ENCODE data around the gene FANCD2.
"Not testable (repeated sequence)": the region's sequence is repeated elsewhere in the genome, so short reads cannot be mapped to it uniquely, and the experiment has no call there.

Gene FANCD2

DNA sequence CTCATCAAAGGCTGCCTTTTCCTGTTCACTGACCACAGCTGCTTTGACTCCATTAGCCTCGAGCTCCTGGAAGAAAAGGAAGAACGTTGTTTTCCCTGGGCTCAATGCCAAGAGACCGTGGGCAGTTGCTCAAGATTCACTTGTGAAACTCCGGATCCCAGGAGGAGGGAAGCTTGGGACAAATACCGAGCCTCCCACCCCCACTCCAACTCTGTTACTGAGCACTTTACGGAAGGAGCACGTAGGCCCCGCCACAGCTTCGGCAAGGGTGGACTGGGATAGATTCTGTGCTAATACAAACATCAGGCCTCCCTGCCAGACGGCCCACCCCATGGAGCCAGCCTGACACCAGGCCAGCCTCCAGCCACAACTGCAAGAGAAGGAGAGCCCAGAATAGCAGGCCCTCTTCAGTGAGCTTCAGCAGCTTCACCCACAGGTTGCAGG, 10.8 kb upstream of the FANCD2 start:
- no peak for DNase-seq (ENCODE audit: low read depth)

DNA sequence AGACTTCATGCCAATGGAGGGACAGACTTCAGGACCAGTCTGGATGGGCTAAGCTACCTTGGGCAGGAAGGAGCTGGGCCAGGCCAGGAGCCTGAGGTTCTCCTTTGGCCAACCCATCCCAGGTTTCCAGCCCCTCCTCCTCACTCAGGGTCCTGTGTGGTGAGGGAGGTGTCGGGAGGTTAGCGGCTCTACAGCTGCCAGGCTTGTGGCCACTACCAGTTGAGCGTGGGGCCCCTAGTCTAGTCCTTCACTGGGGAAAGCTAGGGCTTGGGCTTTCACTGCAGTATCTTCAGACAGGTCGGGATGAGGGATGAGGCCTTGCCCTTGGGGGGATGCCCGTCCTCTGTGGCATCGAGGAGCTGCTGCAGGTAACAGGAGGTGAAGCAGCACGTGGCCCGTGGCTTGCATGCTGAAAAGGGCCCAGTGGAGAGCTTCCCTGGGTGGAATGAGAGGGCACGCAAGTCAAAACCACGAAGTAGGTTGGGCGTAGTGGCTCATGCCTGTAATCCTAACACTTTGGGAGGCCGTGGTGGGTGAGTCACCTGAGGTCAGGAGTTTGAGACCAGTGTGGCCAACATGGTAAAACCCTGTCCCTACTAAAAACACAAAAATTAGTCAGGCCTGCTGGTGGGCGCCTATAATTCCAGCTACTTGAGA, 8.5 kb upstream of the FANCD2 start:
- peak; percentile 22 for DNase-seq (ENCODE audit: low read depth)

DNA sequence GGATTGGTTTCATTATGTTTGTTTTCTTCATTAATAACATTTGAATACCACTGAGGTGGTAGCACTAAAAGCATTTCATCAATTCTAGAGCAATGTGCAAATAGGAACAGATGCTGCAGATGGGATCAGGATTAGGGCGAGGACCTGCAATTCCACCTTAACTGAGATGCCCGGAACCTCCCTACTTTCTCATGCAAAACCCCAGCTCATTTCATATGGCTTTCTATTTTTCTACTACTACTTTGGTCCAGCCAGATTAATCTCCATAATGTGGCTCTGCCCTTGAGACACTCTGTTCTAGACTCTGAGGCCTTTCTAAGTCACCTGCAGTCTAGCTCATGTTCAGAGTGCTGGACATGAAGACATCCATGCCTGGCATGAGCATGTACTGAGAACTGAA, 7.4 kb upstream of the FANCD2 start:
- DNase-seq (ENCODE audit: low read depth): not testable (repeated sequence)

- DNase-seq (ENCODE audit: low read depth): no peak
Measured at GRCh38 chr3:10019326-10019725, 6.9 kb upstream of the FANCD2 start.

DNA sequence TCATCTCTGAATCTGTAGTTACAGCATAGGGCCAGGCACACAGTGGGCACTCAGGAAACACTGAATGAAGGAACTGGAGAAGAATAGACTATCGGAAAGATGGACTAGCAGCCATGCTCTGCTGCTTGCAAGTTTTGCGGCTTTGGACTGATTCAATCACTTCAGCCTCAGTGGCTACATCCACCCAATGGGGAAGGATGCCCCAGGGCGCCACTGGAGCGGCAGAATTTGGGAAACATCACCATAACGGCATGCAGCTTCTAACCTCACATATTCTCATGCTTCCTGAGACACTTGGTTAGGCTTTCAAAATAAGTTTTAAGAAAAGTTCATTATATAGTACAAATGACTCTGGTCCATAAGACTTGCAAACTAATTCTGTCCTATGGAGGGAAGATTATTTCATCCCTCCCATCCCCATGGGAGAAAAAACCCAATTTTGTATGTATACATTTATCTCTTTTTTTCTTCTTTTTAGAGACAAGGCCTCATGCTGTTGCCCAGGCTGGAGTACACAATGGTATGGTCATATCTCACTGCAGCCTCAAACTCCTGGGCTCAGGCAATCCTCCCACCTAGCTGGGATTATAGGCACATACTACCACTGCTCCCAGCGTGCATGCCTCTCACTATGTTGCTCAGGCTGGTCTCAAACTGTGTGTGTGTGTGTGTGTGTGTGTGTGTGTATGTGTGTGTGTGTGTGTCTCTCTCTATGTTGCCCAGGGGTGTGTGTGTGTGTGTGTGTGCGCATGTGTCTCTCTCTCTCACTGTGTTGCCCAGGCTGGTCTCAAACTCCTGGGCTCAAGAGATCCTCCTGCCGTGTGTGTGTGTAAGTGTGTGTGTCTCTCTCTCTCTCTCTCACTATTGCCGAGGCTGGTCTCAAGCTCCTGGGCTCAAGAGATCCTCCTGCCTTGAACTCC, 4.1 kb upstream of the FANCD2 start:
- no peak for DNase-seq (ENCODE audit: low read depth)

- no peak for DNase-seq (ENCODE audit: low read depth)
Measured at GRCh38 chr3:10023587-10024310, 2.5 kb upstream of the FANCD2 start.

DNA sequence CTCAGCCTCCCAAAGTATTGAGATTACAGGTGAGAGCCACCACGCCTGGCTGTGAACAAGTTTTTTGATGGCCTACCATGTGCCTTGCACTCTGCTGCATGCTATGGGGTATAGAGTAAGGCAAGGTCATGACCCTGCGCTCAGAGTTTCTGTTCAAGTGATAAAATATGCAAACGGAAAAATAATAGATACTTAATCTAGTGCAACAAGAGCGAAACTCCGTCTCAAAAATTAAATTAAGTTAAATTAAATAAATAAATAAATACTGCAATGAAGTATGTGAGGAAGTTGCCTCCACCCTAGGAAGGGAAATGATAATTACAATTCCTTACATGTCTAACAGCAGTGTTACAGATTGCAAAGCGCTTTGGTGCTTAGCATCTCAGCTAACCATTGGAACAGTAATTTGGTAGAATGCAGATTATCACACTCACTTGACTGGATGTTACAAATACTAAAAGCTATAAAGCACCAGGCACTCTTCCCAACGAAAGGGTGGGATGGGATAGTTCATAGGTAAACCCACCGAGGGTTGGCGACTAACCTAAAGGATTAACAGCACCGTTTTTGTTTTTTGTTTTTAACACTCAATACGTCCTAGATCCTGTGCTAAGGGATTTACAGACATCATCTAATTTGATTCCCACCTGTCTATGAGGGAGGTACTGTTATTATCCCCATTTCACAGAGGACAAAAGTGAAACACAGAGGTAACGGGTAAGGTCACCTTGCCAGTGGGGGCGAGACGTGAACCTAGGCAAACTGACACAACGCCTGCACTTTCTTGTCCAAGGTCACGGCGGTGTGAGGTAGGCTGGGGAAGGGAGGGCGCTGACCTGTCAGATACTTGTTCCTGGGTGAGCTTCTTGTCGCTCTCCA, 793 bp upstream of the FANCD2 start:
- DNase-seq (ENCODE audit: low read depth): no peak

DNA sequence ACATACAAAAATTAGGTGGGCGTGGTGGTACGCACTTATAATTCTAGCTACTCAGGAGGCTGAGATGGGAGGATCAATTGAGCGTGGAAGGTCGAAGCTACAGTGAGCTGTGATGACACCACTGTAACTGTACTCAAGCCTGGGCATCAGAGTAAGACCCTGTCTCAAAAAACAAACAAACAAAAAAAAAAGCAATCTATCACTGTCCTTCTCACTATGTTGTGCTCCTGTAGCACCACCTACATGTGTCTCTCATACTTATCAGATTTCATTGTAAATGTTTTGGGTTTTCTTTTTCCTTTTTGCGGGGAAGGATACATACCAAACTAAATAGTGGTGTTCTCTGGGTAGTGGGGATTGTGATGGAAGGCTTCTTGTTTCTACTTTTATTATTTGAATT, 14.8 kb downstream of the FANCD2 start:
- no peak for DNase-seq (ENCODE audit: low read depth)

GRCh38 chr3:10047876-10048275, 21.6 kb downstream of the FANCD2 start:
- DNase-seq (ENCODE audit: low read depth): no peak

DNA sequence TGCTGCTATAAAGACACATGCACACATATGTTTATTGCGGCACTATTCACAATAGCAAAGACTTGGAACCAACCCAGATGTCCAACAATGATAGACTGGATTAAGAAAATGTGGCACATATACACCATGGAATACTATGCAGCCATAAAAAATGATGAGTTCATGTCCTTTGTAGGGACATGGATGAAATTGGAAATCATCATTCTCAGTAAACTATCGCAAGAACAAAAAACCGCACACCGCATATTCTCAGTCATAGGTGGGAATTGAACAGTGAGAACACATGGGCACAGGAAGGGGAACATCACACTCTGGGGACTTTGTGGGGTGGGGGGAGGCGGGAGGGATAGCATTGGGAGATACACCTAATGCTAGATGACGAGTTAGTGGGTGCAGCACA, 26.8 kb downstream of the FANCD2 start:
- not testable (repeated sequence) for DNase-seq (ENCODE audit: low read depth)

GRCh38 chr3:10055097-10055496, 28.9 kb downstream of the FANCD2 start:
- no peak for DNase-seq (ENCODE audit: low read depth)

DNA sequence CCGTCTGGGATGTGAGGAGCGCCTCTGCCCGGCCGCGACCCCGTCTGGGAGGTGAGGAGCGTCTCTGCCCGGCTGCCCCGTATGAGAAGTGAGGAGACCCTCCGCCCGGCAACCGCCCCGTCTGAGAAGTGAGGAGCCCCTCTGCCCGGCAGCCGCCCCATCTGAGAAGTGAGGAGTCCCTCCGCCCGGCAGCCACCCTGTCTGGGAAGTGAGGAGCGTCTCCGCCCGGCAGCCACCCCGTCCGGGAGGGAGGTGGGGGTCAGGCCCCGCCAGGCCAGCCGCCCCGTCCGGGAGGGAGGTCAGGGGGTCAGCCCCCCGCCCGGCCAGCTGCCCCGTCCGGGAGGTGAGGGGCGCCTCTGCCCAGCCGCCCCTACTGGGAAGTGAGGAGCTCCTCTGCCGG, 43.8 kb downstream of the FANCD2 start:
- not testable (repeated sequence) for DNase-seq (ENCODE audit: low read depth)

DNA sequence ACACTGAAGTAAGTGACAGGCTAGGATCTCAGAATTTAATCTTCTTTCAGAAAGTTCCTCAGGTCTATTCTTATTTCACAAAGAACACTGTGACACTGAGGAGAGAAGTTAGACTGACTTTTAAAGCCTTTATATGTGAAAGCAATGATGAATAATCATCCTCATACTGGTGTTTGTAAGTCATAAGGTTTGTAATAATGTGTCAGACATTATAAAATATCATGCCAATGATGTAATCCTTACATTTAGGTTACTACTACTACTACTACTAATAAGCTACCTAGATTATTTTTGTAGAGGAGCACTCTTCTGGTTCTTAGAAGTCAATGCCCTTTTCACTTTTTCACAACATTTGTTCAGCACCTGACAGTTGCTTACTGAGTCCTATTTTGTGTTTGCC, 48.4 kb downstream of the FANCD2 start:
- no peak for DNase-seq (ENCODE audit: low read depth)

DNA sequence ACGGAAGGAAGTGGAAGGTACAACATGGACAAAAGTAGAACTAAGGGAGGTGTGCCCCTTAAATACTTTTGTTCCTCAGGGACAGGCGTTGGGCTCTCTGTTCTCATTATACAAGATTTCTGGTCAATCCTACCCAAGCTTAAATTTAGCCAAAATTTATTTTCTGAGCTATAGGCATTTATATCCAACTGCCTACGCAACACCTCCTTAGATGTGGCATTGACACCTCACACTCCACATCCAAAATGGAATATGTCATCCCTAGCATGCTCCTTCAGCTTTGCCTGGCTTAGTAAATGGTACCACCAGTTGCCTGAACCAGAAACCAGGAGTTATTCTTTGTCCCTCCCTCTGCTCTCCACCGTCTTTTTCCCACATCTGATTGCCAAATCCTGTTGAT, 55.6 kb downstream of the FANCD2 start:
- DNase-seq (ENCODE audit: low read depth): no peak

GRCh38 chr3:10085738-10086137, 59.5 kb downstream of the FANCD2 start:
- no peak for DNase-seq (ENCODE audit: low read depth)

GRCh38 chr3:10088256-10088655, 62.0 kb downstream of the FANCD2 start:
- DNase-seq (ENCODE audit: low read depth): no peak

DNA sequence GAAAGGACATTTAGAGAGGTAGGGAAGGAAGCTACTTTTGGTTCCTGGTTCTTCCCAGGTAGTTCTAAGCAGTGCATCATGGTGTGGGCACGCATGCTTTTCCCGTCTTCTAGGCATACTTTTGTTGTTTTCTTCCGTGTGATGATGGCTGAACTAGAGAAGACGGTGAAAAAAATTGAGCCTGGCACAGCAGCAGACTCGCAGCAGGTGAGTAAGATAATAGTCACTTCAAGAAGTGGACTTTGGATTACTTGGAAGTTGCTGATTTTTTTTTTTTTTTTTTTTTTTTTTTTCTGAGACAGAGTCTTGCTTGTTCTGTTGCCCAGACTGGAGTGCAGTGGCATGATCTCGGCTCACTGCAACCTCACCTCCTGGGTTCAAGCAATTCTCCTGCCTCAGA, 63.9 kb downstream of the FANCD2 start:
- DNase-seq (ENCODE audit: low read depth): no peak

DNA sequence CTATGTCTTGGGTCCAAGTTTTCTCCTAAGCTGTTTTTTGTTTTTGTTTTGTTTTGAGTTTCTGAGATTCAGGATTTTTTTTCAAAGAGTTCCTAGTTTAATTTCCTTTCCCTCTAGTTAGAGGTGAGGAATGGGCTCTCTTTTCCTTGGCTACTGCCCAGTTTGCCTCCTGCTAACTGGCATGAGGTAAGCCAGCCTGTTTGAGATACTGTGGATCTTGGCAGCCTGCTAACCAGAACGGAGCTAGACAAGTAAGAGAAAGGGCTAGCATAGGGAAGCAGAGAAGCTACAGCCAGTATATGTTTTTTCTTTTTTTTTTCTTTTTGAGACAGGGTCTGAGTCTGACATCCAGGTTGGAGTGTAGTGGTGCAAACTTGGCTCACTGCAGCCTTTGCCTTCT, 64.5 kb downstream of the FANCD2 start:
- not testable (repeated sequence) for DNase-seq (ENCODE audit: low read depth)

GRCh38 chr3:10091387-10091786, 65.2 kb downstream of the FANCD2 start:
- DNase-seq (ENCODE audit: low read depth): not testable (repeated sequence)

DNA sequence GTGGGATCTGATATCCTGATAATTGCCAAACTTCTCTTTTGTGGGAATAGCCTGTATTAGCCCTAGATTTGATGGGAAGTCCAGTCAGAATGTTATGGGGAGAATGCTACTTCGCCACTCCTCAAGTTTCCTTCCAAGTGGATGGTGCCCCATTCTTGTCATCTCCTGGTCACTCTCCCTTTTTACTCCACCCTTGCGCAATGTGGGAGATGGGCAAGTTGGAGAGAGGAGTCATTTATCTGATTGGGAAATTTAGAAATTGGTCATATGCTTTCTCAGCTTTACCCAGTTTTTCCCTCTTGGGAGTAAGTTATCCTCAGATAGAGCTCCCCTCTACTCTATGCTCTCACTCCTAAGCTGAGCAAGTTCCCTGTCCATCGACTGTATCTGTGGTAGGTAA, 67.4 kb downstream of the FANCD2 start:
- DNase-seq (ENCODE audit: low read depth): no peak

DNA sequence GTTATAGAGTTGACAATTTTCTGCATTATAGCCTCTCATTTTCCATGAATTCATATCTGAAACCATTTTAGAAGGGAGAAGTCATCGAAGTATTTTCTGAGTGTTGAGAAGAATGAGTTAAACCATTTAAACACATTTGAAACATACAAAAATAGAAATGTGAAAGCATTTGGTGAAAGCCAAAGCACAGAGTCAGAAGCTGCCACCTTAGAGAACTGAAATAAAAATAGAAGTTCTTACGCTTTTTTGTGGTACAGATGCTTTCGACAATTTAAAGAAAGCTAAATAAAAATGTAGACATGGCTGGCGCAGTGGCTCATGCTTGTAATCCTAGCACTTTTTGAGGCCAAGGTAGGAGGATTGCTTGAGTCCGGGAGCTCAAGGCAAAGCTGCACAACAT, 72.8 kb downstream of the FANCD2 start:
- no peak for DNase-seq (ENCODE audit: low read depth)

- no peak for DNase-seq (ENCODE audit: low read depth)
Measured at GRCh38 chr3:10106919-10107318, 80.7 kb downstream of the FANCD2 start.

All from stimulated activated CD8-positive, alpha-beta memory T cell treated with anti-CD3 and anti-CD28 coated beads, Interleukin-7, amount 100 ng/mL, for 24 hours (primary cell).